Occipital lobe (tissue), 2 donors: ENCODE results near the gene RABGAP1. TPM values are rescaled to one million over a fixed set of nuclear protein-coding genes. Genes with fewer than 3 reads are reported as not detected.

Experiments used
- small RNA-seq: library from RNA; depleted of rRNA; stranded (forward); fragments of <200 nt; gene quantifications from one replicate; pipeline ENCODE3, GENCODE V24; 2014
- total RNA-seq: library from RNA; depleted of rRNA; stranded (reverse); fragments of >200 nt; gene quantifications from one replicate; pipeline ENCODE4 v1.2.3, GENCODE V29; 2014

The RABGAP1 gene
- total RNA-seq, 1 donor from 2014 or later, result 115 TPM

Small RNA genes lying within 50 kb of the gene (small RNA-seq; reads per million reads assigned to genes)
- gene GPR21 (not detected), gene RNY1P15 (not detected)

Other genes with a start within 250 kb of the RABGAP1 start
- not detected for gene OR1L4, start 217.0 kb upstream of the RABGAP1 start, total RNA-seq
- gene OR1L6, start 198.7 kb upstream of the RABGAP1 start, total RNA-seq, result not detected
- gene OR5C1, start 152.1 kb upstream of the RABGAP1 start, total RNA-seq, result not detected
- not detected for gene OR1K1, start 140.9 kb upstream of the RABGAP1 start, total RNA-seq
- gene PDCL, start 112.4 kb upstream of the RABGAP1 start, total RNA-seq, result 72.2 TPM
- gene RC3H2, start 35.7 kb upstream of the RABGAP1 start, total RNA-seq, result 125 TPM
- 88.0 TPM for gene ZBTB6, start 27.7 kb upstream of the RABGAP1 start, total RNA-seq
- 10.6 TPM for gene ZBTB26, start 9.5 kb upstream of the RABGAP1 start, total RNA-seq
- gene GPR21, start 92.6 kb downstream of the RABGAP1 start, total RNA-seq, result 13.3 TPM